Adrenal gland (tissue), 5 donors: Measurements from ENCODE around the gene SRMS.

Source experiments
- CTCF ChIP-seq, 6 experiments: fragments of 450-650 bp in 4 of 6; fragments of 200-600 bp in 2 of 6; sonication (generic) in 1 of 6; IDR thresholded peaks; 1 replicate in 5 of 6; 2 replicates in 1 of 6; pipeline versions ENCODE4 v1.5.1 to v1.8.0; 2016 to 2021; ENCODE audit warnings: antibody characterized with exemption in 6 of 6, mild to moderate bottlenecking in 2 of 6, moderate library complexity in 1 of 6
- POLR2A ChIP-seq, 2 donors: fragments of 450-650 bp; IDR thresholded peaks; one replicate each; pipeline ENCODE4 v1.6.1; 2017; ENCODE audit warnings: antibody characterized with exemption in 2 of 2, mild to moderate bottlenecking in 2 of 2, moderate library complexity in 1 of 2
- donor health status: DM: no; HTN: no; CAD: no.

- peak; percentile 70 to 97 (median 86) for TF ChIP-seq CTCF (IDR thresholded peaks at IDR 0.05)
- TF ChIP-seq POLR2A (IDR thresholded peaks at IDR 0.05): no peak
These were observed 51.6 kb downstream of the SRMS start for GRCh38 chr20:63495741-63496595.
